H9 (cell line): Measurements from ENCODE around the gene GH2. TPM values are rescaled to one million over a fixed set of nuclear protein-coding genes. Genes with fewer than 3 reads are reported as not detected.

Experiments used
- DNase-seq: peaks from one replicate; pipeline ENCODE4 v3.0.0-alpha.2; 2017
- H2AFZ ChIP-seq: one replicate; pipeline ENCODE4 v1.6.1; 2013; ENCODE audit warnings: mild to moderate bottlenecking, low read length, control low read depth, moderate library complexity
- H2AK5ac ChIP-seq: 2 replicates; pipeline ENCODE4 v1.6.1; 2013; ENCODE audit warnings: low read length, control low read depth, mixed read lengths; ENCODE audit not compliant: insufficient read length
- H2BK120ac ChIP-seq: one replicate; pipeline ENCODE4 v1.6.1; 2013; ENCODE audit warnings: low read depth, mild to moderate bottlenecking, low read length, control low read depth, inconsistent platforms; ENCODE audit not compliant: poor library complexity, severe bottlenecking
- H2BK12ac ChIP-seq: 2 replicates; pipeline ENCODE4 v1.6.1; 2013; ENCODE audit warnings: low read length, control low read depth, mixed read lengths, low read depth; ENCODE audit not compliant: insufficient read length
- H2BK15ac ChIP-seq: 2 replicates; pipeline ENCODE4 v1.6.1; 2013; ENCODE audit warnings: low read depth, low read length, control low read depth
- H2BK20ac ChIP-seq: one replicate; pipeline ENCODE4 v1.6.1; 2013; ENCODE audit warnings: low read depth, mild to moderate bottlenecking, low read length, control low read depth, inconsistent platforms; ENCODE audit not compliant: poor library complexity, severe bottlenecking
- H2BK5ac ChIP-seq: 2 replicates; pipeline ENCODE4 v1.6.1; 2013; ENCODE audit warnings: low read length, control low read depth, mixed read lengths; ENCODE audit not compliant: insufficient read length
- H3K14ac ChIP-seq: 2 replicates; pipeline ENCODE4 v1.6.1; 2013; ENCODE audit warnings: low read length, control low read depth; ENCODE audit not compliant: insufficient read depth
- H3K18ac ChIP-seq: 2 replicates; pipeline ENCODE4 v1.6.1; 2013; ENCODE audit warnings: low read depth, mild to moderate bottlenecking, mixed read lengths, low read length, control low read depth; ENCODE audit not compliant: insufficient read length
- H3K23ac ChIP-seq: 2 replicates; pipeline ENCODE4 v1.6.1; 2013; ENCODE audit warnings: low read length, control low read depth, mixed read lengths, low read depth; ENCODE audit not compliant: insufficient read length
- H3K23me2 ChIP-seq: 2 replicates; pipeline ENCODE4 v1.6.1; 2013; ENCODE audit warnings: low read depth, mild to moderate bottlenecking, mixed read lengths, low read length, control low read depth; ENCODE audit not compliant: insufficient read length, poor library complexity, severe bottlenecking
- H3K27ac ChIP-seq: 2 replicates; pipeline ENCODE4 v1.5.1; 2013; ENCODE audit warnings: low read length, control low read depth, mixed read lengths, low read depth; ENCODE audit not compliant: insufficient read length
- H3K27me3 ChIP-seq: 2 replicates; pipeline ENCODE4 v1.6.1; 2013; ENCODE audit warnings: low read length, control low read depth, inconsistent platforms; ENCODE audit not compliant: insufficient read depth
- H3K4ac ChIP-seq: 2 replicates; pipeline ENCODE4 v1.6.1; 2013; ENCODE audit warnings: low read depth, mild to moderate bottlenecking, control low read depth, inconsistent platforms, low read length, moderate library complexity
- H3K4me1 ChIP-seq: 2 replicates; pipeline ENCODE4 v1.6.1; 2013; ENCODE audit warnings: low read length, control low read depth, inconsistent platforms; ENCODE audit not compliant: insufficient read depth
- H3K4me2 ChIP-seq: 2 replicates; pipeline ENCODE4 v1.6.1; 2013; ENCODE audit warnings: low read length, control low read depth, mixed read lengths; ENCODE audit not compliant: insufficient read length, insufficient read depth
- H3K56ac ChIP-seq: 2 replicates; pipeline ENCODE4 v1.6.1; 2013; ENCODE audit warnings: low read depth, mild to moderate bottlenecking, mixed read lengths, low read length, control low read depth; ENCODE audit not compliant: insufficient read length
- H3K79me1 ChIP-seq: 2 replicates; pipeline ENCODE4 v1.6.1; 2013; ENCODE audit warnings: low read depth, mild to moderate bottlenecking, moderate library complexity, low read length, control low read depth, inconsistent platforms; ENCODE audit not compliant: insufficient read depth, poor library complexity, severe bottlenecking
- H3K79me2 ChIP-seq: 2 replicates; pipeline ENCODE4 v1.6.1; 2013; ENCODE audit warnings: low read length, control low read depth, inconsistent platforms; ENCODE audit not compliant: insufficient read depth
- H3K9ac ChIP-seq: 2 replicates; pipeline ENCODE4 v1.6.1; 2013; ENCODE audit warnings: low read length, control low read depth, mixed read lengths; ENCODE audit not compliant: insufficient read length; ENCODE audit errors: extremely low read depth
- H3K9me3 ChIP-seq: one replicate; pipeline ENCODE4 v1.6.1; 2013; ENCODE audit warnings: low read depth, low read length, inconsistent platforms; ENCODE audit not compliant: control insufficient read depth
- H3T11ph ChIP-seq: one replicate; pipeline ENCODE4 v1.6.1; 2013; ENCODE audit warnings: mild to moderate bottlenecking, low read length, control low read depth, inconsistent platforms
- H4K20me1 ChIP-seq: one replicate; pipeline ENCODE4 v1.6.1; 2013; ENCODE audit not compliant: control insufficient read depth, insufficient read length, insufficient read depth
- H4K5ac ChIP-seq: 2 replicates; pipeline ENCODE4 v1.6.1; 2013; ENCODE audit warnings: low read depth, mild to moderate bottlenecking, mixed read lengths, low read length, control low read depth; ENCODE audit not compliant: insufficient read length
- H4K8ac ChIP-seq: replicated peaks from 2 replicates; pipeline ENCODE4 v1.6.1; 2013; ENCODE audit warnings: low read length, control low read depth, mixed read lengths, low read depth; ENCODE audit not compliant: insufficient read length
- H4K91ac ChIP-seq: 2 replicates; pipeline ENCODE4 v1.6.1; 2013; ENCODE audit warnings: low read depth, mild to moderate bottlenecking, moderate library complexity, mixed read lengths, low read length, control low read depth; ENCODE audit not compliant: insufficient read length
- H3K27ac Mint-ChIP-seq, 3 experiments: 2 replicates in 2 of 3; 3 replicates in 1 of 3; pipeline ENCODE4 v1.8.0; 2020 to 2021; ENCODE audit warnings: mixed read lengths in 3 of 3, mild to moderate bottlenecking in 1 of 3, moderate library complexity in 1 of 3
- H3K27me3 Mint-ChIP-seq: 2 replicates; pipeline ENCODE4 v1.8.0; 2021; ENCODE audit warnings: low read depth, mild to moderate bottlenecking, moderate library complexity, mixed read lengths
- H3K36me3 Mint-ChIP-seq, 3 experiments: 2 replicates in 2 of 3; 3 replicates in 1 of 3; pipeline ENCODE4 v1.8.0; 2020 to 2021; ENCODE audit warnings: low read depth in 3 of 3, mixed read lengths in 3 of 3; ENCODE audit not compliant: insufficient read depth in 1 of 3
- H3K4me1 Mint-ChIP-seq, 2 experiments: 2 replicates each; pipeline ENCODE4 v1.8.0; 2020; ENCODE audit warnings: mixed read lengths in 2 of 2
- H3K4me3 Mint-ChIP-seq, 2 experiments: 2 replicates in 1 of 2; 3 replicates in 1 of 2; pipeline ENCODE4 v1.8.0; 2020 to 2021; ENCODE audit warnings: mild to moderate bottlenecking in 2 of 2, mixed read lengths in 2 of 2, moderate library complexity in 1 of 2
- H3K9me3 Mint-ChIP-seq, 2 experiments: 2 replicates in 1 of 2; 3 replicates in 1 of 2; pipeline ENCODE4 v1.8.0; 2020; ENCODE audit warnings: mild to moderate bottlenecking in 2 of 2, mixed read lengths in 2 of 2, moderate library complexity in 1 of 2
- WGBS: extraction: QIAGEN DNeasy Blood & Tissue Kit; methylation state at CpG from one replicate; pipeline ENCODE4 v1.1.7; 2013; ENCODE audit warnings: missing lambda C conversion rate, low lambda C conversion rate, mixed read lengths; ENCODE audit not compliant: insufficient read length; ENCODE audit errors: extremely low coverage; 5-methylcytosine and 5-hydroxymethylcytosine counted together
- total RNA-seq: library from RNA; stranded (reverse); gene quantifications from 2 replicates; pipeline ENCODE4 v1.2.1, GENCODE V29; 2021
- TF ChIP-seq, protein P1 (sequence below): fragments of 200-600 bp; sonication (generic); conservative IDR thresholded peaks from 3 replicates; pipeline ENCODE4 v1.8.0; 2021; ENCODE audit warnings: antibody characterized with exemption, mild to moderate bottlenecking

Gene GH2
- total RNA-seq, 1 experiment from 2014 or later, result 0.77 TPM

DNA sequence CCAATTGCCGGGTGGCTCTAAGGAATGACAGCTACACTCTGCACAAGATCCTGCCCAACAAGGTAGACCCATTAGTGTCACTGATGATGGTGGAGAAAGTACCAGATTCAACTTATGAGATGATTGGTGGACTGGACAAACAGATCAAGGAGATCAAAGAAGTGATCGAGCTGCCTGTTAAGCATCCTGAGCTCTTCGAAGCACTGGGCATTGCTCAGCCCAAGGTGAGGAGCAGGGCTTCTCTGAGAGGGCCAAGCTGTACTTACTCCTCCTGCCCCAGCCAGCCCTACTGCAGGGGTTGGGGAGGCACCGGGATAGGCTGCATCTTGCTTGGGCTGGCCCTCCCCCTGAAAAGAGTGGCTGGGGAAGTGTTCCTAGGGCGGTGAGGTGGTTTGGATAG is 51.5 kb downstream of the GH2 start:
- no CpG with 5 or more reads among the region's 5 CpGs for WGBS

More for the DNA sequence above, 51.5 kb downstream of the GH2 start:
- Histone ChIP-seq H4K20me1 (peaks cover 2% of the 10 kb centered on the region), H2BK15ac (no peak overlapping the region), H2BK12ac (no peak overlapping the region), H3K27ac (no peak overlapping the region), H2BK5ac (no peak overlapping the region), H3T11ph (no peak overlapping the region), H3K4me2 (no peak overlapping the region), H3K9me3 (no peaks in the 10 kb centered on the region), H3K23me2 (peaks cover 6% of the 10 kb centered on the region), H2BK120ac (no peak overlapping the region), H4K8ac (no peak overlapping the region), H4K5ac (no peak overlapping the region), H3K23ac (no peak overlapping the region), H3K79me1 (peaks cover 3% of the 10 kb centered on the region), H4K91ac (no peak overlapping the region), H3K56ac (no peak overlapping the region), H2BK20ac (no peak overlapping the region), H3K9ac (no peak overlapping the region), H3K14ac (no peak overlapping the region), H3K79me2 (peaks cover 8% of the 10 kb centered on the region; the same call in 1 of the 2 replicates), H3K4me1 (no peaks in the 10 kb centered on the region), H3K18ac (no peak overlapping the region), H3K27me3 (no peaks in the 10 kb centered on the region), H2AFZ (no peak overlapping the region), H2AK5ac (no peak overlapping the region), H3K4ac (no peak overlapping the region)
- Mint-ChIP-seq H3K9me3 (no peaks in the 10 kb centered on the region; a peak in 1 of 5 replicates), H3K27ac (no peak overlapping the region), H3K27me3 (no peaks in the 10 kb centered on the region; the same call in 1 of the 2 replicates), H3K4me3 (no peak overlapping the region), H3K36me3 (peaks cover 58 to 94% (median 74%) of the 10 kb centered on the region in 3 experiments), H3K4me1 (peaks cover 13 to 19% of the 10 kb centered on the region in 2 experiments)
- no peak for DNase-seq
- TF ChIP-seq, protein P1, sequence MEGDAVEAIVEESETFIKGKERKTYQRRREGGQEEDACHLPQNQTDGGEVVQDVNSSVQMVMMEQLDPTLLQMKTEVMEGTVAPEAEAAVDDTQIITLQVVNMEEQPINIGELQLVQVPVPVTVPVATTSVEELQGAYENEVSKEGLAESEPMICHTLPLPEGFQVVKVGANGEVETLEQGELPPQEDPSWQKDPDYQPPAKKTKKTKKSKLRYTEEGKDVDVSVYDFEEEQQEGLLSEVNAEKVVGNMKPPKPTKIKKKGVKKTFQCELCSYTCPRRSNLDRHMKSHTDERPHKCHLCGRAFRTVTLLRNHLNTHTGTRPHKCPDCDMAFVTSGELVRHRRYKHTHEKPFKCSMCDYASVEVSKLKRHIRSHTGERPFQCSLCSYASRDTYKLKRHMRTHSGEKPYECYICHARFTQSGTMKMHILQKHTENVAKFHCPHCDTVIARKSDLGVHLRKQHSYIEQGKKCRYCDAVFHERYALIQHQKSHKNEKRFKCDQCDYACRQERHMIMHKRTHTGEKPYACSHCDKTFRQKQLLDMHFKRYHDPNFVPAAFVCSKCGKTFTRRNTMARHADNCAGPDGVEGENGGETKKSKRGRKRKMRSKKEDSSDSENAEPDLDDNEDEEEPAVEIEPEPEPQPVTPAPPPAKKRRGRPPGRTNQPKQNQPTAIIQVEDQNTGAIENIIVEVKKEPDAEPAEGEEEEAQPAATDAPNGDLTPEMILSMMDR, result no peak

Other genes starting within 250 kb of the GH2 start
- gene LIMD2, start 181.8 kb downstream of the GH2 start, total RNA-seq, result 93.5 and 94.4 TPM in 2 replicates
- 34.5 and 35.0 TPM in 2 replicates for gene STRADA, start 140.1 kb downstream of the GH2 start, total RNA-seq
- gene CCDC47, start 108.3 kb downstream of the GH2 start, total RNA-seq, result 79.4 and 79.6 TPM in 2 replicates
- 184 and 187 TPM in 2 replicates for gene DDX42, start 107.8 kb downstream of the GH2 start, total RNA-seq
- 178 and 183 TPM in 2 replicates for gene PSMC5, start 54.5 kb downstream of the GH2 start, total RNA-seq
- 77.5 and 80.3 TPM in 2 replicates for gene FTSJ3, start 54.3 kb downstream of the GH2 start, total RNA-seq
- gene SMARCD2, start 39.3 kb downstream of the GH2 start, total RNA-seq, result 68.9 and 71.4 TPM in 2 replicates
- gene CSH2, start 8.3 kb downstream of the GH2 start, total RNA-seq, result not detected in 2 replicates
- gene CSH1, start 14.6 kb upstream of the GH2 start, total RNA-seq, result not detected in 2 replicates
- not detected in 2 replicates for gene CSHL1, start 29.3 kb upstream of the GH2 start, total RNA-seq
- gene GH1, start 36.9 kb upstream of the GH2 start, total RNA-seq, result not detected in 2 replicates
- 0.96 and 1.4 TPM in 2 replicates for gene CD79B, start 50.4 kb upstream of the GH2 start, total RNA-seq
- gene SCN4A, start 91.0 kb upstream of the GH2 start, total RNA-seq, result 5.0 and 5.8 TPM in 2 replicates
- gene PRR29, start 116.4 kb upstream of the GH2 start, total RNA-seq, result 0.87 and 1.5 TPM in 2 replicates
- 0.28 and 0.35 TPM in 2 replicates for gene ICAM2, start 138.7 kb upstream of the GH2 start, total RNA-seq
- gene ERN1, start 248.2 kb upstream of the GH2 start, total RNA-seq, result 4.4 and 5.0 TPM in 2 replicates